ACHN (cell line): ENCODE results near the gene VAT1.
"Not testable (repeated sequence)": the region's sequence is repeated elsewhere in the genome, so short reads cannot be mapped to it uniquely, and the experiment has no call there.

Source experiments
- DNase-seq: peaks from one replicate; pipeline ENCODE4 v3.0.0-alpha.2; 2015
- in situ Hi-C: cut with HindIII; loops from 2 replicates; pipeline ENCODE4 v1.10.0; 2017; ENCODE audit warnings: low sequenced_read_pairs, low pct_ligation_motif_present, low pct_unique_long_range_greater_than_20kb

Gene VAT1

GRCh38 chr17:43021741-43022512, at the start of gene VAT1:
Gene VAT1 (minus strand): TSS chr17:43022385. CDS start chr17:43022322, 63 bp downstream.
- in situ Hi-C loops: no loop called here

GRCh38 chr17:43070872-43071271, 48.7 kb upstream of the VAT1 start:
- in situ Hi-C loops: no loop called here
- no peak for DNase-seq

More at GRCh38 chr17:43021741-43022512, at the start of gene VAT1:
- peak; percentile 84 for DNase-seq

DNA sequence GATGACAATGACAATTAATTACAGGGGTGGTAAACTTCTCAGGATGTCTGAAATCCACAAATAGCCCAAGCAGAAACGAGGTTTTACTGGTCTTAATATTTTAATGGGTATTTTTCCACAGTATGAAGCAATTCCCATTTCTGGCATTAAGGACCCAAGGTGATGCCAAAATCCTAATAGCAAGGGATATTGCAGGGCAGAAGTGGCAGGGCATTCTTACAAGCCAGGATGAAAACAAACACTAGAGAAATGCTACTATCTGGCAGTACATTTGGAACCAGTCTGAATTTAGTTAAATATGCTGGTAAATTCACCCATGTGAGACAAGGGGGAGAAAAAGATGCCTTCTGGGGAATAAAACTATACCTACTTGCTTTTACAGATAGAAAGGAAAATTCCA, 48.1 kb upstream of the VAT1 start:
- in situ Hi-C loops: no loop called here
- DNase-seq: no peak

DNA sequence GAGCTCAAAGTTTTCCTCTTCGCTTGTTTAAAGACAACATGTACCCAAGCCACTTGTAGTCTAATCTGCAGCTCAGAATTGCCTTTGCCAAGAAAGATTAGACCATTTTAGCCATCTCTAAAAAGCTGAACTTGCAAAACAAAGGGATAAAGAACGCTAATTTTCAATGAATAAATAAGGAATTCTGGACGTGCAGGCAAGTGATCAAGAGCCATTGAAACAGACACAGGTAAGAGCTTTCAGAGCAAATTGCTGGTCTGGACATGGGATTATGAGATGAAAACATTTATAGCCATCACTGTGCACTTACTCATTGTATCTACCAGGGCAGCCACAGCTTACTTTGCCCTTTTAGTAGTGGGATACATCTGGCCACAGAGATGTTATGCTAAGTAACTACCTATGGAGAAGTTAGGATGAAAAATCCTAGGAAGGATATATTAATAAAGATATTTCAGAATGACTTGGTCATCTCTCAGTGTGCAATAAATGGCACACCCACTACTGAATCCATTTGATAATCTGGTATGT, 47.2 kb upstream of the VAT1 start:
- no peak for DNase-seq
- in situ Hi-C loops: no loop called here

GRCh38 chr17:43068570-43069367, 46.6 kb upstream of the VAT1 start:
- no peak for DNase-seq
- in situ Hi-C loops: no loop called here

DNA sequence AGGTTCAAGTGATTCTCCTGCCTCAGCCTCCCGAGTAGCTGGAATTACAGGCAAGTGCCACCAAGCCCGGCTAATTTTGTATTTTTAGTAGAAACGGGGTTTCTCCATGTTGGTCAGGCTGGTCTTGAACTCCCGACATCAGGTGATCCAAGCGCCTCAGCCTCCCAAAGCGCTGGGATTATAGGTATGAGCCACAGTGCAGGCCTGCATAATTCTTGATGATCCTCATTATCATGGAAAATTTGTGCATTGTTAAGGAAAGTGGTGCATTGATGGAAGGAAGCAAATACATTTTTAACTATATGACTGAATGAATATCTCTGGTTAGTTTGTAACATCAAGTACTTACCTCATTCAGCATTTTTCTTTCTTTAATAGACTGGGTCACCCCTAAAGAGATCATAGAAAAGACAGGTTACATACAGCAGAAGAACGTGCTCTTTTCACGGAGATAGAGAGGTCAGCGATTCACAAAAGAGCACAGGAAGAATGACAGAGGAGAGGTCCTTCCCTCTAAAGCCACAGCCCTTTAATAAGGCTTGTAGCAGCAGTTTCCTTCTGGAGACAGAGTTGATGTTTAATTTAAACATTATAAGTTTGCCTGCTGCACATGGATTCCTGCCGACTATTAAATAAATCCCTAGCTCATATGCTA, 40.9 kb upstream of the VAT1 start:
- in situ Hi-C loops: no loop called here
- DNase-seq: no peak

GRCh38 chr17:43056051-43056450, 33.9 kb upstream of the VAT1 start:
- in situ Hi-C loops: no loop called here
- no peak for DNase-seq

DNA sequence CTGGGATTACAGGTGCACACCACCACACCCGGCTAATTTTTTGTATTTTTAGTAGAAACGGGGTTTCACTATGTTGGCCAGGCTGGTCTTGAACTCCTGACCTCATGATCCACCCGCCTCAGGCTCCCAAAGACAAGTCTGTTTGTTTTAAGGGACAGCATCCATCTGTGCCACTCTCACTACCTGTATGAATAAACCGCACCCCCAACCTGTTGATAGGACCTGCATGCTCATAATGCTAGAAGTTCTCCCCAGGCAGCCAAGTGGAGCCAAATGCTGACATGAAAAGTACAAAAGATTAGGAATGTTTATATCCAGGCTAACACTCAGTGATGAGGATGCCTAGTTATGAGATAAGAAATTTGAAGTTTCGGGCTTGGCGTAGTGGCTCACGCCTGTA, 30.8 kb upstream of the VAT1 start:
- in situ Hi-C loops: not testable (repeated sequence)

DNA sequence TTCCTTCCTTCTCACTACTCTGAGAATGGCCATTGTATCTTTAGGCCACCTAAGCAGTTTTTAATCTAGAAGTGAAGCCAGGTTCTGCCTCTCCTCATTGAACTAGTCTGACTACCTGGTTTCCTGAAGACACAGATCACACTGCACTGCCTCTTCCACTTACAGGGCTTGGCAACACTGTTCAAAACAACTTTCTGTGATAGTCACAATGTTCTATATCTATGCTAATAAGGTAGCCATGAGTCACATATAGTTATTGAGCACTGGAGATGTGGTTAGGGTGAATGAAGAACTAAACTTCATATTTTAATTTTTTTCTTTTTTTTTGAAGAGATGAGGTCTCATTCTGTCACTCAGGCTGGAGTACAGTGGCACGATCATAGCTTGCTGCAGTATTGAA, 29.8 kb upstream of the VAT1 start:
- in situ Hi-C loops: no loop called here
- no peak for DNase-seq

More for the DNA sequence above, 30.8 kb upstream of the VAT1 start:
- DNase-seq: not testable (repeated sequence)

GRCh38 chr17:43044024-43044423, 21.8 kb upstream of the VAT1 start:
- DNase-seq: no peak
- in situ Hi-C loops: no loop called here

GRCh38 chr17:43043307-43043706, 21.1 kb upstream of the VAT1 start:
- DNase-seq: no peak
- in situ Hi-C loops: no loop called here

- DNase-seq: no peak
- in situ Hi-C loops: no loop called here
Observed at GRCh38 chr17:43042025-43042628, 19.9 kb upstream of the VAT1 start.

DNA sequence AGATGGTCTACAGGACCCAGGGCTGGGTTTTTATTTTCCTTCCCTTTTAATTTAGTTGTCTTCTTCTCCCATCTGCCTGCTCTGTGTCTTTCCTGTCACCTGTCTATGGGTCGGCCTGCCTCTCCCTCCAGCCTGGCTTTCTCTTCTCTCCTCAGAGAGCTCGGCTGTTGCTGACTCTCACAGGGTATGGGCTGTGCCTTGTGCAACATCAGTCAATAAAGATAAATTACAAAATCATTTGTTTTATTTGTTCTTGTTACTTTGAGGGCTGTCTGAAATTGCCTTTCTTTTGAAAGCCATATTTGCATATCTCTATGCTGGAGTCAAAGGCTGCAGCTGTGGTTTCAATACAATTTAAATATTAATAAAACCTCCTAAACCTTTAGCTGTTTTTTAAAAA, 18.5 kb upstream of the VAT1 start:
- in situ Hi-C loops: no loop called here
- no peak for DNase-seq

GRCh38 chr17:43039646-43040045, 17.5 kb upstream of the VAT1 start:
- DNase-seq: no peak
- in situ Hi-C loops: no loop called here

DNA sequence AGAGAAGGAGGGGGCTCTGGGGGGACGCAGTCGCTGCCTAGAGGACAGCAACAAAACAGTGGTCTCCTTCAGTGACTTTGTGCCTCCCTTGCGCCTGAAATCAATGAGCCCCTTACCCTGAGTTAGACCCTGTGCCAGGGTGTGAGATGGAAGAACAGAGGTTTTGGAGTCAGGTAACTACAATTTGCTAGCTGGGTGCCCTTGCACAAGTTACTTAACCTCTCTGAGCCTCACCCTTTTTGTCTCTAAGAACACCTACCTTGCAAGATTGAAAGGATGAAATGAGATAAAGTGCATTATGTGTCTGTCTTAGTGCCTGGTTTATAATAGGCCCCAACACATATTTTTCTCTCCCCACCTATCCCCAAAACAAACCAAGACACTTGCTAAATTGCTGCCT, 12.7 kb upstream of the VAT1 start:
- in situ Hi-C loops: no loop called here
- DNase-seq: no peak

DNA sequence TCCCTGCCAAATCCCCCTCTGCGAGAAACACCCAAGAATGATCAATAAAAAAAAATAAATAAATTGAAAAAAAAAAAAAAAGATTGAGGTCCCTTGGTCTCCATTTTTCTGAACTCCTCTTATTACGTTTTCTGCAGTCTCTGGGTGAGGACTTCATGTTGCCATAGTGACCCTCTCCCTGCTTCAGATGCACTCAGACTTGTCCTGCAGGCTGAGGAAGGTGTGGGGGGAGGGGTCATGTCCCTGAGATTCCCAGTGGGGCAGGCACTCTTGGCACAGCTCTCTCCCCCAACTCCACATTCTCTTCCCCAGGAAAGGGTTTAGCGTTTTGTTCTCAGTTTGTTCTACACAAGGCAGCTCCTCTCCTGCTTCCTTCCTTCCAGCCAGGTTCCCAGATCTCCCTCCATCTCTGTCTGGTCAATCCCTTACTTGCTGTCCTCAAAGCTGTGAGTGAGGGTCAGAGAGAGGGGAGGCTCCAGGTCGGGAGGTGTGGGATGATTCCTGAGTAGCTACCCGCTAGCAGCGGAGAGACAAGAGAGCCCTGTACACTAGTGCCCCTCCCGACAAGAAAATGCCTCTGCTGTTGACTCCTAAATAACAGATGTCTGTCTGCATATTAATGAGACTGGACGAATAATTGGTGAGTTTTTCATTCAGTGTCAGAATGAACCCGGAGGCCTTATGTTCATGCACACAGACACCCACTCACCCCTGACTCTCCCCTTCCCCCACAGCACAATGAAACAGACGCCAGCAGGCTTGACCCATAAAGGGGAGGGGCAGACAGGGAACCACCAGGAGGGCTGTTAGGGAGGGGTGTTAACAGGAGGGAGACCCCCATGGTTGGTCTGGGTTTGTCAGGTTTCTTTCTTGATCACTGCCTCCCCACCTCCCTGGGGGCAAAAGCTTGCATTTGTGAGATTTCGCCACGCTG, 12.0 kb upstream of the VAT1 start:
- no peak for DNase-seq
- in situ Hi-C loops: no loop called here

GRCh38 chr17:43031666-43032065, 9.5 kb upstream of the VAT1 start:
- no peak for DNase-seq
- in situ Hi-C loops: no loop called here
